Common myeloid progenitor, CD34-positive (primary cell): ENCODE measurements around the gene TIMP2.

Experiments
- CTCF ChIA-PET: fragments of 350-600 bp; sonication (Branson Sonifier 250); formaldehyde crosslinking; loops from one replicate; lab custom pipeline; 2021; ENCODE audit warnings: antibody characterized with exemption; lab: Charles Lee
- POLR2A ChIA-PET: fragments of 350-600 bp; sonication (Branson Sonifier 250); formaldehyde crosslinking; loops from one replicate; lab custom pipeline; 2021; ENCODE audit warnings: antibody characterized with exemption; lab: Charles Lee
- DNase-seq, 3 donors: peaks; one replicate each; pipeline versions ENCODE4 v3.0.0 to v3.0.0-alpha.2; 2013
- H3K27ac ChIP-seq, 2 experiments: 1 replicate in 1 of 2; 2 replicates in 1 of 2; pipeline ENCODE4 v1.7.0; 2013; ENCODE audit warnings: inconsistent platforms in 2 of 2, low read length in 2 of 2, mild to moderate bottlenecking in 2 of 2, low read depth in 1 of 2, moderate library complexity in 1 of 2; ENCODE audit not compliant: severe bottlenecking in 2 of 2, insufficient read depth in 1 of 2, poor library complexity in 1 of 2
- H3K27me3 ChIP-seq, 5 experiments: replicated peaks in 2 of 5; 1 replicate in 3 of 5; 2 replicates in 2 of 5; pipeline versions ENCODE4 v1.6.1 to v1.7.0; 2013; ENCODE audit warnings: low read length in 4 of 5, mild to moderate bottlenecking in 2 of 5, moderate library complexity in 2 of 5, inconsistent platforms in 1 of 5; ENCODE audit not compliant: insufficient read depth in 5 of 5, control insufficient read depth in 4 of 5
- H3K36me3 ChIP-seq, 4 experiments: 1 replicate in 2 of 4; 2 replicates in 2 of 4; pipeline versions ENCODE4 v1.6.1 to v1.7.0; 2013; ENCODE audit warnings: low read length in 3 of 4, control low read depth in 1 of 4, mild to moderate bottlenecking in 1 of 4; ENCODE audit not compliant: control insufficient read depth in 4 of 4, insufficient read depth in 4 of 4
- H3K4me1 ChIP-seq, 4 experiments: 1 replicate in 3 of 4; 2 replicates in 1 of 4; pipeline versions ENCODE4 v1.6.1 to v1.7.1; 2013; ENCODE audit warnings: low read length in 3 of 4, mild to moderate bottlenecking in 3 of 4, control low read depth in 1 of 4, inconsistent platforms in 1 of 4, moderate library complexity in 1 of 4; ENCODE audit not compliant: control insufficient read depth in 4 of 4, insufficient read depth in 4 of 4; ENCODE audit errors: control extremely low read depth in 1 of 4
- H3K4me3 ChIP-seq, 7 experiments: 1 replicate in 4 of 7; 2 replicates in 3 of 7; pipeline versions ENCODE4 v1.5.1 to v1.7.0; 2013; ENCODE audit warnings: mild to moderate bottlenecking in 7 of 7, low read length in 6 of 7, moderate library complexity in 6 of 7, inconsistent platforms in 2 of 7, low read depth in 2 of 7, control low read depth in 1 of 7; ENCODE audit not compliant: insufficient read depth in 4 of 7, control insufficient read depth in 1 of 7; ENCODE audit errors: extremely low read depth in 1 of 7
- H3K9me3 ChIP-seq, 5 experiments: 1 replicate in 4 of 5; 2 replicates in 1 of 5; pipeline versions ENCODE4 v1.6.1 to v1.7.1; 2013; ENCODE audit warnings: low read length in 4 of 5, mild to moderate bottlenecking in 2 of 5, inconsistent platforms in 1 of 5, low read depth in 1 of 5, moderate library complexity in 1 of 5; ENCODE audit not compliant: control insufficient read depth in 4 of 5, insufficient read depth in 2 of 5; ENCODE audit errors: control extremely low read depth in 1 of 5
- WGBS: methylation state at CpG from one replicate; pipeline ENCODE4 v1.1.5; 2013; ENCODE audit not compliant: insufficient coverage; 5-methylcytosine and 5-hydroxymethylcytosine counted together

Gene TIMP2

DNA sequence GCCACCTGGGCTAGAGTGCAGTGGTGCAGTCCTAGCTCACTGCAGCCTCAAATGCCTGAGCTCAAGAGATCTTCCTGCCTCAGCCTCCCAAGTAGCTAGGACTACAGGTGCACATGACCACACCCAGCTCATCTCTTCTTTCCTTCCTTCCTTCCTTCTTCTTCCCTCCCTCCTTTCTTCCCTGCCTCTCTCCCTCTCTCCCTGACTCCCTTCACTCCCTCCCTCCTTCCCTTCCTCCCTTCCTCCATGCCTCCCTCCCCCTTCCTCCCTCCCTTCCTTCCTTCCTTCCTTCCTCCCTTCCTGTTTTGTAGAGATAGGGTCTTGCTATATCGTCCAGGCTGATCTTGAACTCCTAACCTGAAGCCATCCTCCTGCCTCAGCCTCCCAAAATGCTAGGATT, 61.1 kb downstream of the TIMP2 start:
- 78% methylated on average over 1 of the region's 1 CpG for WGBS
- Histone ChIP-seq H3K36me3 (peaks cover 4 to 33% (median 14%) of the 10 kb centered on the region in 4 experiments), H3K9me3 (no peaks in the 10 kb centered on the region), H3K4me1 (peaks cover 0 to 3% (median 0%) of the 10 kb centered on the region in 4 experiments), H3K4me3 (no peak overlapping the region), H3K27me3 (no peaks in the 10 kb centered on the region), H3K27ac (no peak overlapping the region)
- CTCF ChIA-PET: interaction anchor here (1.2 to 2.8 kb wide), 5 partner anchors 11 to 107 kb away, joined by 3 to 16 read pairs (median 5); no protein-coding TSS in a partner anchor
- POLR2A ChIA-PET: no interaction called here
- DNase-seq: no peak

DNA sequence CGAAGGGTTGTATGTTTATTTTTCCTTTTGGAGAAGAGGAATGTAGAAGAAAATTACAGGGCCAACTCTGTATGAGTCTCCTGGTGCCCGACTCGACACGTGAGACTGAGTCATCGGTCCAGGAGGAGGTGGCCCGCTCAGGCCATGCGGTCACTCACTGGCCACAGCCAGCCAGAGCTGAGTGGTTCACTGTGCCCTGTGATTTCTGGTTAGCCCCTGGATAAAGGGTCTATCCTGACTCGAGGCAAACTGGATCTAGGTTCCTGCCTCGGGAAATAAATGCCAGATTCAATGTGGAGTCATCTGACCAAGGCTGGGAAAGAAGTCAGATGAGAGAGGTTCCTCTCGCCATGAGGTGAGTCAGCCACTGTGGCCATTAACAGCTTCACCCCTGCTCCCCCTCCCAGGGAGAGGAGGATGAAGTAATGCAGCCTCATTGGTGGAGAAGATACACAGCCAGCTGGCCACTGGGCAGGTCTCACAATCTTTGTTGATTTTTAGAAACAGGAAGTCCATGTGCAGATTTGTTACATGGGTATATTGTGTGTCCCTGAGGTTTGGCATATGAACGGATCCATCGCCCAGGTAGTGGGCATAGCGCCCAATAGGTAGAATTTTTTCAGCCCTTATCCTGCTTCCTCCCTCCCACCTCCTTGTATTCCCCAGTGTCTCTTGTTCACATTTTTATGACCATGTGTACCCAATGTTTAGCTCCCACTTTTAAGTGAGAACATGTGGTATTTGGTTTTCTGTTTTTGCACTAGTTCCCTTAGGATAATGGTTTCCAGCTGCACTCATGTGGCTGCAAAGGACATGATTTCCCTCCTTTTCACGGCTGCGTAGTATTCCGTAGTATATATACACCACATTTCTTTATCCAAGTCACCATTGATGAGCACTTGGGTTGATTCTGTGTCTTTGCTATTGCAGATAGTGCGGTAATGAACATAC, 62.8 kb downstream of the TIMP2 start:
- peak in 1 of 3 donors; percentile 23 for DNase-seq
- CTCF ChIA-PET: interaction anchor here (0.7 to 1.9 kb wide), 5 partner anchors 10 to 109 kb away, joined by 3 to 15 read pairs (median 3); no protein-coding TSS in a partner anchor
- POLR2A ChIA-PET: no interaction called here
- Histone ChIP-seq H3K4me3 (no peak overlapping the region), H3K27me3 (no peaks in the 10 kb centered on the region), H3K4me1 (peaks cover 0 to 3% (median 0%) of the 10 kb centered on the region in 4 experiments), H3K9me3 (no peaks in the 10 kb centered on the region), H3K36me3 (peaks cover 4 to 25% (median 11%) of the 10 kb centered on the region in 4 experiments), H3K27ac (peak overlapping the region in 1 of 2 experiments; percentile 49)
- over 99% methylated on average over 12 of the region's 17 CpGs for WGBS

DNA sequence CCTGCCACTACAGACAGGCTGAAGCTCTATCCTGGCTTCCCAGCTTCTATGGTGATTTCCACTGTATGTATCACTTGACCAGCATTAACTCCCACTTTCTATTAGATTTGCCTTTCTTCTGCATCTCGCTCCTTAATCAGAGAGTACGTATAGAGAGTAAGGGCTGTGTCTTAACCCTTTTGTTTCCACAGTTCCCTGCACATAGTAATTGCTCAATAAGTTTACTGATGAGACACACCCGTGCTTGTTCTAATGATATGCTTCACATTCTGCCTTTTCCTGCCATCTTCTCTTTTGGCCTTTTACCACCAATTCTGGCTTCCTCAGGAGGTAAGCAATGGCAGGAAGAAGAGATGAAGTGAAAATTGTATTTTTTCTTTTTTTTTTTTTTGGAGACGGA, 64.0 kb downstream of the TIMP2 start:
- peaks cover 0 to 3% (median 0%) of the 10 kb centered on the region in 4 experiments for H3K4me1 ChIP-seq
- no peaks in the 10 kb centered on the region for H3K9me3 ChIP-seq
- peaks cover 5 to 36% (median 15%) of the 10 kb centered on the region in 4 experiments for H3K36me3 ChIP-seq
- DNase-seq: no peak
- H3K27ac ChIP-seq: no peak overlapping the region
- 100% methylated on average over 3 of the region's 4 CpGs for WGBS
- H3K27me3 ChIP-seq: no peaks in the 10 kb centered on the region
- ChIA-PET POLR2A (no interaction called here), CTCF (no interaction called here)
- H3K4me3 ChIP-seq: no peak overlapping the region

DNA sequence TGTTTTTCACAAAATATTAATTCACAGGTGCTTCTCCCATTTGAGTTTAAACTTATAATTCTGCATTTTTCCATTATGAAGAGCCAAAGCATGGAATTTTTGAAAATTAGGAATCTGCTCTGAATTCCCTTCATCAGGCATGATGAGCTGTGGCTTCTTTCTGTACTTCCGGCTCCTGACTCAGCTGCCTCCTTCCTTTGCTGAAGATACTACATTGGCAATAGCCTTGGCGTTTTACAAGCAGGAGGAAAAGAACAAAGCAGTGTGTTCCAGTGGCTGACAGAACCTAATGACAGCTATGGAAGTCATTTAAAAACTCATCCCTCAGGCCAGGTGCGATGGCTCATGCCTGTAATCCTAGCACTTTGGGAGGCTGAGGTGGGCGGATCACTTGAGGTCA, 66.1 kb downstream of the TIMP2 start:
- H3K4me1 ChIP-seq: no peaks in the 10 kb centered on the region
- H3K27me3 ChIP-seq: no peaks in the 10 kb centered on the region
- peaks cover 5 to 53% (median 32%) of the 10 kb centered on the region in 4 experiments for H3K36me3 ChIP-seq
- DNase-seq: no peak
- ChIA-PET POLR2A (no interaction called here), CTCF (no interaction called here)
- no peak overlapping the region for H3K4me3 ChIP-seq
- no peak overlapping the region for H3K27ac ChIP-seq
- no peaks in the 10 kb centered on the region for H3K9me3 ChIP-seq
- 93% methylated on average over 3 of the region's 4 CpGs for WGBS

DNA sequence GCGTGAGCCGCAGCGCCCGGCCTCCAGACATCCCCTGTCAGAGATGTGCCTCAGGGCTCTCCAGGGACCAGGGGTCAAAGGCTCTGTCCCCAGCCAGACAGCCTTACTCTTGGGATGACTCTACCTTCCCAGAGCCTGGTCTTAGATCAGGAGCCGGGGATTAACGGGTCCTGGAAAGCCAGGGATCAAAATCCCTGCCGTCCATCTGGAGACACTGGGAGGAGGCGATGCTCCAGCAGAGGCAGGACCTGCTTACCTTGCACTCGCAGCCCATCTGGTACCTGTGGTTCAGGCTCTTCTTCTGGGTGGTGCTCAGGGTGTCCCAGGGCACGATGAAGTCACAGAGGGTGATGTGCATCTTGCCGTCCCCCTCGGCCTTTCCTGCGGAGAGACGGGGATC, 67.9 kb downstream of the TIMP2 start:
- Histone ChIP-seq H3K9me3 (no peaks in the 10 kb centered on the region), H3K27ac (no peak overlapping the region), H3K27me3 (no peaks in the 10 kb centered on the region), H3K36me3 (peaks cover 2 to 56% (median 35%) of the 10 kb centered on the region in 4 experiments), H3K4me1 (no peaks in the 10 kb centered on the region), H3K4me3 (no peak overlapping the region)
- POLR2A ChIA-PET: no interaction called here
- DNase-seq: no peak
- CTCF ChIA-PET: no interaction called here
- over 99% methylated on average over 11 of the region's 14 CpGs for WGBS

DNA sequence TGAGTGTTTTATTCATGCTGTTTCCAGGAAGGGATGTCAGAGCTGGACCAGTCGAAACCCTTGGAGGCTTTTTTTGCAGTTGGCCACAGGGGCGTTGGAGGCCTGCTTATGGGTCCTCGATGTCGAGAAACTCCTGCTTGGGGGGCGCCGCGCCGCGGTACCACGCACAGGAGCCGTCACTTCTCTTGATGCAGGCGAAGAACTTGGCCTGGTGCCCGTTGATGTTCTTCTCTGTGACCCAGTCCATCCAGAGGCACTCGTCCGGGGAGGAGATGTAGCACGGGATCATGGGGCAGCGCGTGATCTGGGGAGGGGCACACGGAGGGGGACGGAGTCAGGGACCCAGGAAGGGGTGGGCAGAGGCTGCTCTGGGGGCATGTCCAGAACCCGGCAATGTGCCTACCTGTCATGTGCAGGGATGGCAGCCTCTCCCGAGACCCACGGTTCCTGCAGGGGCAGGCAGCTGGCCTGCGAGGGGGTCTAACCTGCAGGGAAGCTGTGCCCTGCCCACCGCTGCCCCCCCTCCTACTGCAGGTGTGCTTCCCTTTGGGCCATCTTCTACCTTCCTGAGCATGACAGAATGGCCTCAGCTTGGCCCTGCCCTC, 69.5 kb downstream of the TIMP2 start:
- POLR2A ChIA-PET: interaction anchor here (1.0 kb wide), 1 partner anchor 12 kb away, joined by 3 read pairs; no protein-coding TSS in a partner anchor
- Histone ChIP-seq H3K4me1 (no peaks in the 10 kb centered on the region), H3K27me3 (no peaks in the 10 kb centered on the region), H3K9me3 (no peaks in the 10 kb centered on the region), H3K36me3 (peaks cover 2 to 48% (median 35%) of the 10 kb centered on the region in 4 experiments), H3K4me3 (no peak overlapping the region), H3K27ac (no peak overlapping the region)
- WGBS: 95% methylated on average over 24 of the region's 25 CpGs
- DNase-seq: no peak
- CTCF ChIA-PET: interaction anchor here (1.8 kb wide), 1 partner anchor 122 kb away, joined by 4 read pairs; no protein-coding TSS in a partner anchor
